Ammon's horn (tissue), 1 donor: ENCODE results near the gene CD36.

ENCODE experiments used
- DNase-seq: peaks from one replicate; pipeline ENCODE4 v3.0.0-alpha.2; 2016; ENCODE audit warnings: low spot score

CD36 gene

DNA sequence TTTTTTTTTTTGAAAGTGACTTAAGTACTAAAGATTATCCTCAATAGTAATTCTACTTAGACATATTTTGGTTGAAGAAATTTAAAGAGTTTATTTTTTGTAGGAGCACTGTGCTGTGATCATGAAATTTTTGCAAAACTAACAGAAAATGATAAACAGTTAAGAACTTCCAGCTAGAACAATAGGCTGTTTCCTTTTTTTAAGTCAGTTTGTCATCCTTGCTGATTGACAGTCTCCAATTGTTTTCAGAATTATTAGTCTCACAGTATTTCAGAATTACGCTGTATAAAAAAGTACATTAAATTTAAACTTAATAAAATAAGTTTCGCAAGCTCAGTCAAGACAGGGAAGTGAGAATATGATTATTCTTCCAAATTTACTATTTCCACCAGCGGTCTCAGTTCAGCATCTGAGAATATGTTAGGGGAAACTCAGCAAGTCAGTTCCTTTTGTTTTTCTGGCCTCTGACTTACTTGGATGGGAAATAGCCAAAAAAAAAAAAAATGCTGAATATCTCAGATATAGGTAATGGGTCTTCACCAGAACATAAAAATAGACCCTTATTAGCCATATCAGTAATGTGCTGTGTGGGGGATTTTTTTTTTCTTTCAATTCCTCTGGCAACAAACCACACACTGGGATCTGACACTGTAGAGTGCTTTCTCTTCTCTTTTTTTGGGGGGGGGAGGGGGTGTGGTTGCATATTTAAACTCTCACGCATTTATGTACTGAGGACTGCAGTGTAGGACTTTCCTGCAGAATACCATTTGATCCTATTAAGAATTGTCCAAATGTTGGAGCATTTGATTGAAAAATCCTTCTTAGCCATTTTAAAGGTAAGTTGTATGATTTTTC is at the start of gene CD36:
Gene CD36, plus strand, starts transcription at position 732 of the 855 bp plus-strand sequence. CDS start 8,099 bp downstream, outside the sequence.
- no peak for DNase-seq

GRCh38 chr7:80589631-80590030 is 48.8 kb upstream of the CD36 start:
- DNase-seq: no peak

DNA sequence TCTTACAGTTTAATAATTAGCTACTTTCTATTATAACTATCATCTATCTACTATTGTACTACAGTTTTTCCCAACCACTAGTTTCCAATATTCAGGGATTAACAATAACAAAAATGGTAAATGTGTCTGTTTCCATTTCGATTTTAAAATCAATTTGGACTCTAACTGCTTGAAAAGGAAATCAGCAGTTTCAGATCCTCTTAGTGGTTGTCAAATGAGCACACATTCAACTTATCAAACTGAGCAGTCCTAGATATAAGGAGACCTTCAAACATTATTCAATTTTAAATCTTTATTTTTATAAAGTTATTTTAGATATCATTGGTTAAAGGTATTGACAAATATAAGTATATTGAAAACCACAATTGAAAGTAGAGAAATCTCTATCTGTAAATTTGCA is 46.8 kb upstream of the CD36 start:
- no peak for DNase-seq

DNA sequence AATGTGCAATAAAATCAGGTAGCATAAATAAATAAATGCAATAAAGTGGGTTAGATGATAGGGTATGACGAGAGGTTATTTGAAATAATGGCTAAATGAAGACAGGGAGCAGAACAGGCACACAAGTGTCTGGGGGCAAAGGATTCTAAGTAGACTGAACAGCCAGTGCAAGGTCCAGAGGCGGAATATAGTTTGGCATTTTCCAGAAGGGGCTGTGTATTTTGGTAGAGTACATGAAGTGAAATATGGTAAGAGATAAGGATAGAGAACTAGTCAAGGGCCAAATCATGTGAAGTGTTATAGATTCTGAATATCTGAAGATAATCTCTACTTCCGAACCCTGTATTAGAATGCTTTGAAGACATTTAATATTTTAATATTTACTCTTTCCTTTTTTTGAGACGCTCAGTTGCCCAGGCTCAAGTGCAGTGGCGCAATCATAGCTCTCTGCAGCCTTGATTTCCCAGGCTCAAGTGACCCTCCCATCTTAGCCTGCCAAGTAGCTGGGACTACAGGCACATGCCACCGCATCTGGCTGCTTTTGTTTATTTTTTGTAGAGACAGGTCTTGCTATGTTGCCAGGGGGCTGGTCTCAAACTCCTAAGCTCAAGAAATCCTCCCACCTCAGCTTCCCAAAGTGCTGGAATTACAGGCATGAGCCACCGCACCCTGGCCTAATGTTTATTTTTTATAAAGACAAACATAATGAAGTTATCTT is 44.4 kb upstream of the CD36 start:
- no peak for DNase-seq

DNA sequence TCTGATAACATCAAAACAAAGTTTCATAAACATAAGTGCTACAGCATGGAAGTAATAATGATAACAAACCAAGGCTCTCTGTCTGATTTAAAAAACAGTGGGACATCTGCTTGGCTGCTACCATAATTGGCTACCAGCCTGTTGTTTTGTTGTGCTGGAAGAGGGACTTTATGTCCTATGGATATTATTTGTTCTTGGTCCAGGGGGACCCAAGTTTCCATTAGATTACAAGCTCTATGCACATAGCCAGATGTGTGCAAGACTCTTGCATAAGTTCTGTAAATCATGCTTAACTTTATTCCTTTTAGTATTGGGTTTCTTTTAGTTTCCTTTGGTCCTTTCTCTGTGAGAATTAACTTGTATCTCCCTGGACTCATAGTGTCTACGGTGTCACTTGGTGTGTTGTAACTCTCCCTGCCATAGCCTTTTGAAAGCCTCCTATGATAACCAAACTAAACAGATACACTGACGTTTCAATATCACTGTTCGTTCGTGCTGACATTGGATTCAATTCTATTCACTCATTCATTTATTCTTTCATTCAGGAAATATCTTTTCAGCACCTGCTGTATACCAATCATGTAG is 41.4 kb upstream of the CD36 start:
- no peak for DNase-seq

- DNase-seq: no peak
These were observed 40.6 kb upstream of the CD36 start for GRCh38 chr7:80597875-80598274.

- DNase-seq: no peak
These were observed 38.4 kb upstream of the CD36 start for GRCh38 chr7:80600046-80600445.

DNA sequence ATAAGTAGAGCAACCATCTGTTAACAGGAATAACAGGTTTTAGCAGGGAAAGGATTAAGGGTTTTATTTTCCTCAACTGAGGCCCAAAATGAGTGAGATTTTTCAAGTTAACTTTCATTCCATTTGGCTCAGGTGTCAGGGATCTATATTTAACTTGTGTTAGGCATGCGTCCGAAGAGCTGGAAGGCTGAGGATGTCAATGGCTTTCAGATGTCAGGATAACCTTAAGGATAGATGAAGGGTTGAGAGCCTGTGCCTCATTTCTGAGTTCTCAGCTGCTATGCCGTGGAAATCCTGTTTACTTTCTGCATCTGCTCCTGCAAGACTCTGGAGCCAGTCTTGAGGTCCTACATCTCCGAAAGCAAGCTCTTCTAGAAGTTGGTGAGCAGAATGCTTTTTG is 36.4 kb upstream of the CD36 start:
- no peak for DNase-seq

- DNase-seq: no peak
These were observed 34.5 kb upstream of the CD36 start for GRCh38 chr7:80603940-80604339.

GRCh38 chr7:80604436-80604835 is 34.0 kb upstream of the CD36 start:
- DNase-seq: no peak

DNA sequence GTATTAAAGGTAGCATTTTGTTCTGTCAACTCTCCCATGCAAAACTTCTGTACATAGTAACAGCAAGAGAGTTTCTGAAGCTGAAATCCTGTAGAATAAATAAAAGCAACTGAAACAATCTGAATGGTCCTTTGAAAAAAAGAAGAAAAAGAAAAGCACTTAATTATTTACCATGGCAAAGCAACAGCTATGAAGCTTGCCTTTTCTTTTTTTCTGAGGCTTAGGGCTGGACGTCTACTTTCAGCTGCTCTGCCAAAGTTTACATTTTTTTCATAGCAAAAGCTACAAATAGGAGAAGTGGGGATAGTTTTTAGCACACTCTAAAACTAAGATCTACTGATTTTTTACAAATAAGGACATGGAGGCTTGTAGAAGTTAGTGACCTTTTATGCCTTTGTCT is 31.3 kb upstream of the CD36 start:
- no peak for DNase-seq

GRCh38 chr7:80608336-80608735 is 30.1 kb upstream of the CD36 start:
- DNase-seq: no peak

DNA sequence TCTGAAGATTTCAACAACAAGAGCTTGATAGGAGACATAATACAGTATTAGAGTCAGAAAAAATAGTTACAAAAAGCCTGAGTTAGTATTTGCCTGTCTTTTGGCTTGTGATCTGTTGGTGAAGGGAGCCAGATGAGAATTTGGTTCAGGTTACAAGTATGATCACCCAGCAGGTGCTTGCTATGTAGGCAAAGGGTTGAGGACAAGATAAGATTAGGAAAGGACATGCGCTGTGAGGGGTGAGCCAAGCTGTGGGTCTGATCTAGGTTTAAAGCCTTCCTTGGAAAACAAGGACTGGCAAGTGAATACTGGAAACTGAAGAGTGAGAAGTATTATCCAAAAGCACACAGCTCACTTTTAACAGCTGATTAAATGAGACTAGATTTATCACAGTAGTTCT is 28.7 kb upstream of the CD36 start:
- no peak for DNase-seq

- no peak for DNase-seq
These were observed 27.1 kb upstream of the CD36 start for GRCh38 chr7:80611353-80611752.

DNA sequence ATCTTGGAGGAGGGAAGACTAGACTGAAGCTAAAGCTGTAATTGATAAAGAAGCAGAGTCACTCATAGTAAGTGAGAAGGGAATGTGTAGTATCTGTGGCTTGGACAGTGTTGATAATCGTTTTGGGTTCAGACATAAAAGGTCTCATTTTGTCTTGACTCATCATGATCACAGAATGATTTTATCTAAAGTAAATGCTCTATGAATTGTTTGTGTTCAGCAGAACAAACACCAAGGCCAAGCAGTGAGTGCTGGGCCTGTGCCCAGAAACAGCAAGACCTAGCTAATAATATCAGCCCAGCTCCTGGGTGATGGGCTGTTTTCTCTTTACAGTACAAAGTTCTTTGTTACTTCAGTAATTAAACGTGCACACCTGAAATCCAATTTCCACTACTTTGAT is 26.7 kb upstream of the CD36 start:
- no peak for DNase-seq

DNA sequence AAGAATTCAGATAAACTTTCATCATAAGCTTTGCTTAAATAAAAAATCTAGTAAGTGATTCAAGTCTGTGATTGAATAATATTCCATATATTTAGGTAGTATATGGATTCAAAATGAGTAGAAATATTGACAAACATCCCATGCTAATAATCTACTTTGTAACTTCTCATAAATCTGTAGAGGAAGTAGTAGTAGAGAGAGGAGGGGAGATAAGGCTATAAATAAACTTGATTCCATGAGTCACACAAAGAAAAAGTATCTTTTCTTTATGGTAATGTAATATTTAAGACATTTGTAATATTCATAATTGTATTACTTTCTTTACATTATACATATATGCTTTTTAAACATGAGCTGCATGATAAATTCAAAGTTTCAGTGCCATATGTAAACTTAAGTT is 25.6 kb upstream of the CD36 start:
- DNase-seq: no peak

DNA sequence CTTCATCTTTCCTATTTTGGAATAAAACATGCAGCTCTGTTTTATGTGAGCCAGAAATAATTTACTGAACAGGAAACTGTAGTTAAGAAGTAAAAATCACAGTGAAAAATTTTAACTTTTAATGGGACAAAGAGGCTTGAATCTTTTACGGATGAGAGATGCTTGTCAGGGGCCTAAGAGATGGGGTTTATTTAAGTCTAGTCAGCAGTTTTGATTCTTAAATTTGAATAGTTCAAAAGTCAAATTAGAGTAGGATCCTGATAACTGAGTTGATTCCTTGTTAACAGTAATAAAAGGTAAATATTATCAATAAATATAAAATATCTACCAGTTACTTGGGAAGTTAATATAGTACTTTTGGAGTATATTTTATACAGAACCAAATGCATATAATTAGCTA is 24.9 kb upstream of the CD36 start:
- no peak for DNase-seq

- no peak for DNase-seq
These were observed 23.6 kb upstream of the CD36 start for GRCh38 chr7:80614851-80615271.

DNA sequence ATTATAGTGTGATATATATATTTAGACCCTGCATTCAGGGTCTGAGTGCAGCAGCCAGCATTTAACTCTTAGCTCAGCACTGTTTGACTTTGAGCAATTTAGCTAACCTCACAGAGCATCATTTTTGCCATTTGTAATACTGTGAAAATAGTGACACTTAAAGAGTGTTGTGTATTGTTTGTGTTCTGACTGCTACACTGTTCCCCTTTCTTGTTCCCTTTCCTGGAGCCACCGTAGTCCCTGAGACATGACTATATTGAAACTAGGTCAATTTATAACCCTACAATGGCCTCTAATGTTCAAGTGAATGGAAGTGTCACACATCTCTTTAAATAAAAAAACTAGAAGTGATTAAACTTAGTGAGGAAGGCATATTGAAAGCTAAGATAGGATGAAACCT is 20.3 kb upstream of the CD36 start:
- peak; percentile 21 for DNase-seq

- DNase-seq: no peak
These were observed 18.7 kb upstream of the CD36 start for GRCh38 chr7:80619741-80620140.

DNA sequence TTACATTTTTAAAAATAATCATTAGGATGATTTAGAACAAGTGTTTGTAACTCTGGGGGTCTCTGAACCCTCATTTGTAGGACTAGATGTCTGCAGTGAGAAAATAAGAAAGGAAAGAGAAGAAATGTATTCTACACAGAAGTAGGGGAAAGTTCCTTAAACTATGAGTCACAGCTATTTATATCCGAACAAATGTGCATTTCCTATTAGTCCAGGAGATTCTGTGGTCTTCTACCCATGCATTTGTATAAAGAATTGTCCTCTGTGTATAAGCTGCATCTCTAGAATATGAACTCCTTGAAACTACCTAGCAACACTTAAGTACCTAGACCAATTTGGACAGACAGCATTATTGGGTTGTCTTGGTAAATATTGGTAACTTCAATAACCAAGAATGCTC is 15.9 kb upstream of the CD36 start:
- DNase-seq: no peak

- no peak for DNase-seq
These were observed 14.8 kb upstream of the CD36 start for GRCh38 chr7:80623503-80624252.
